Activated CD4-positive, alpha-beta T cell treated with anti-CD3 and anti-CD28 coated beads, Interleukin-2, amount 50 U/mL, for 48 hours (primary cell): Measurements from ENCODE around the gene MIEF1.
A peak's percentile ranks its signal among the peaks of the same experiment; 100 is the strongest.
"Not testable (repeated sequence)": the region's sequence is repeated elsewhere in the genome, so short reads cannot be mapped to it uniquely, and the experiment has no call there.

ENCODE experiments used
- DNase-seq, 2 experiments: peaks; one replicate each; pipeline ENCODE4 v3.0.0-alpha.2; 2020

MIEF1 gene

GRCh38 chr22:39517470-39517869 is 15.4 kb downstream of the MIEF1 start:
- DNase-seq = no peak

- no peak for DNase-seq
Observed at GRCh38 chr22:39518144-39518786, 16.2 kb downstream of the MIEF1 start.

GRCh38 chr22:39518996-39519680 is 17.0 kb downstream of the MIEF1 start:
- DNase-seq = peak; percentile 49 to 54

GRCh38 chr22:39519681-39520225 is 17.7 kb downstream of the MIEF1 start:
- DNase-seq = peak; percentile 95 to 97

- DNase-seq = peak; percentile 90 to 92
Observed at GRCh38 chr22:39520226-39521105, 18.4 kb downstream of the MIEF1 start, which contains the start of gene ATF4. TSS of gene ATF4 (plus strand) at chr22:39520562. CDS start at chr22:39521446, 884 bp downstream.

- peak; percentile 12 to 29 for DNase-seq
Observed at GRCh38 chr22:39521106-39521885, 19.2 kb downstream of the MIEF1 start.

GRCh38 chr22:39522091-39522490 is 20.0 kb downstream of the MIEF1 start:
- DNase-seq = not testable (repeated sequence)

- DNase-seq = peak; percentile 37 to 54
Observed at GRCh38 chr22:39522567-39523300, 20.6 kb downstream of the MIEF1 start.

- peak in 1 of 2 experiments; percentile 10 for DNase-seq
Observed at GRCh38 chr22:39524089-39524752, 22.1 kb downstream of the MIEF1 start.

GRCh38 chr22:39524753-39525657 is 22.9 kb downstream of the MIEF1 start:
- DNase-seq = no peak

GRCh38 chr22:39525658-39525975 is 23.5 kb downstream of the MIEF1 start:
- DNase-seq = peak in 1 of 2 experiments; percentile 10

- peak; percentile 23 to 44 for DNase-seq
Observed at GRCh38 chr22:39526736-39527171, 24.7 kb downstream of the MIEF1 start.

GRCh38 chr22:39527481-39527961 is 25.4 kb downstream of the MIEF1 start:
- DNase-seq = no peak

- no peak for DNase-seq
Observed at GRCh38 chr22:39528080-39528661, 26.1 kb downstream of the MIEF1 start.

- peak; percentile 91 to 93 for DNase-seq
Observed at GRCh38 chr22:39528681-39529486, 26.8 kb downstream of the MIEF1 start.

GRCh38 chr22:39529487-39529851 is 27.4 kb downstream of the MIEF1 start:
- DNase-seq = no peak

- DNase-seq = no peak
Observed at GRCh38 chr22:39530116-39530515, 28.0 kb downstream of the MIEF1 start.

- DNase-seq = peak; percentile 17 to 27
Observed at GRCh38 chr22:39530692-39531331, 28.7 kb downstream of the MIEF1 start.
